ENCODE results near the gene SLC10A2.

Gene SLC10A2

GRCh38 chr13:103000157-103000556 lies 66.1 kb downstream of the SLC10A2 start:
- TF ChIP-seq, protein P1, sequence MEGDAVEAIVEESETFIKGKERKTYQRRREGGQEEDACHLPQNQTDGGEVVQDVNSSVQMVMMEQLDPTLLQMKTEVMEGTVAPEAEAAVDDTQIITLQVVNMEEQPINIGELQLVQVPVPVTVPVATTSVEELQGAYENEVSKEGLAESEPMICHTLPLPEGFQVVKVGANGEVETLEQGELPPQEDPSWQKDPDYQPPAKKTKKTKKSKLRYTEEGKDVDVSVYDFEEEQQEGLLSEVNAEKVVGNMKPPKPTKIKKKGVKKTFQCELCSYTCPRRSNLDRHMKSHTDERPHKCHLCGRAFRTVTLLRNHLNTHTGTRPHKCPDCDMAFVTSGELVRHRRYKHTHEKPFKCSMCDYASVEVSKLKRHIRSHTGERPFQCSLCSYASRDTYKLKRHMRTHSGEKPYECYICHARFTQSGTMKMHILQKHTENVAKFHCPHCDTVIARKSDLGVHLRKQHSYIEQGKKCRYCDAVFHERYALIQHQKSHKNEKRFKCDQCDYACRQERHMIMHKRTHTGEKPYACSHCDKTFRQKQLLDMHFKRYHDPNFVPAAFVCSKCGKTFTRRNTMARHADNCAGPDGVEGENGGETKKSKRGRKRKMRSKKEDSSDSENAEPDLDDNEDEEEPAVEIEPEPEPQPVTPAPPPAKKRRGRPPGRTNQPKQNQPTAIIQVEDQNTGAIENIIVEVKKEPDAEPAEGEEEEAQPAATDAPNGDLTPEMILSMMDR (IDR thresholded peaks at IDR 0.05; ENCODE audit: control insufficient read depth, insufficient read depth, low read depth, low read length, missing control alignments) = no peak
- no peak for DNase-seq (ENCODE audit: low read depth)
- no peak overlapping the region for H3K4me3 ChIP-seq (ENCODE audit: control insufficient read depth, low read depth, low read length)

- DNase-seq (ENCODE audit: low read depth) = no peak
- no peak overlapping the region for H3K4me3 ChIP-seq (ENCODE audit: control insufficient read depth, low read depth, low read length)
- TF ChIP-seq, protein P1 (IDR thresholded peaks at IDR 0.05; ENCODE audit: control insufficient read depth, insufficient read depth, low read depth, low read length, missing control alignments) = no peak
These were observed 66.7 kb downstream of the SLC10A2 start for GRCh38 chr13:102999499-102999898.

Data from AG09309 (cell line).